ENCODE measurements around the gene HLA-A. TPM values are rescaled to one million over a fixed set of nuclear protein-coding genes. Genes with fewer than 3 reads are reported as not detected.

Gene HLA-A
- total and polyA plus RNA-seq, 2 of the 13 experiments (the other 11 are each of a cell fraction or from before 2014, with no cell fraction given), result 345 to 527 TPM

DNA sequence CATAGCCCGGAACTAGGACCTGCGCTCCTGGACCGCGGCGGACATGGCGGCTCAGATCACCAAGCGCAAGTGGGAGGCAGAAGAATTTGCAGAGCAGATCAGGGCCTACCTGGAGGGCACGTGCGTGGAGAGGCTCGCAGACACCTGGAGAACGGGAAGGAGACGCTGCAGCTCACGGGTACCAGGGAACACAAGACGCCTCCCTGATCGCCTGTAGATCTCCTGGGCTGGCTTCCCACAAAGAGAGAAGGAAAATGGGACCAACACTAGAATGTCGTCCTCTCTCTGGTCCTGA lies 15.1 kb upstream of the HLA-A start (continued):
- TF ChIP-seq ZNF354B (CRISPR knock-in tag; IDR thresholded peaks at IDR 0.05), result no peak
- TF ChIP-seq XRCC5 (optimal IDR thresholded peaks at IDR 0.05; ENCODE audit: low read length), result no peak
- 0 out of 2 replicates have a peak, but pooled peaks have one; percentile 4 for TF ChIP-seq CEBPG (CRISPR knock-in tag; IDR thresholded peaks at IDR 0.05)
- 0 out of 2 replicates have a peak, but pooled peaks have one; percentile 36 for TF ChIP-seq ZNF780A (CRISPR knock-in tag; IDR thresholded peaks at IDR 0.05)
- peak; percentile 49; the same call in 1 of the 2 replicates for TF ChIP-seq ZNF350 (CRISPR knock-in tag; IDR thresholded peaks at IDR 0.05; ENCODE audit: borderline replicate concordance, low read depth)
- no peak for TF ChIP-seq ZNF263 (CRISPR knock-in tag; IDR thresholded peaks at IDR 0.05)
- TF ChIP-seq, protein P1, sequence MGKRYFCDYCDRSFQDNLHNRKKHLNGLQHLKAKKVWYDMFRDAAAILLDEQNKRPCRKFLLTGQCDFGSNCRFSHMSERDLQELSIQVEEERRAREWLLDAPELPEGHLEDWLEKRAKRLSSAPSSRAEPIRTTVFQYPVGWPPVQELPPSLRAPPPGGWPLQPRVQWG (CRISPR knock-in tag; IDR thresholded peaks at IDR 0.05; ENCODE audit: borderline replicate concordance, low read depth), result no peak
- no peak for TF ChIP-seq ZNF775 (CRISPR knock-in tag; IDR thresholded peaks at IDR 0.05; ENCODE audit: borderline replicate concordance)
- TF ChIP-seq HNF1B (CRISPR knock-in tag; IDR thresholded peaks at IDR 0.05), result no peak
- TF ChIP-seq ZBTB20 (CRISPR knock-in tag; IDR thresholded peaks at IDR 0.05; ENCODE audit: borderline replicate concordance, low read depth), result peak; percentile 67; the same call in 1 of the 2 replicates
- TF ChIP-seq, protein P2, sequence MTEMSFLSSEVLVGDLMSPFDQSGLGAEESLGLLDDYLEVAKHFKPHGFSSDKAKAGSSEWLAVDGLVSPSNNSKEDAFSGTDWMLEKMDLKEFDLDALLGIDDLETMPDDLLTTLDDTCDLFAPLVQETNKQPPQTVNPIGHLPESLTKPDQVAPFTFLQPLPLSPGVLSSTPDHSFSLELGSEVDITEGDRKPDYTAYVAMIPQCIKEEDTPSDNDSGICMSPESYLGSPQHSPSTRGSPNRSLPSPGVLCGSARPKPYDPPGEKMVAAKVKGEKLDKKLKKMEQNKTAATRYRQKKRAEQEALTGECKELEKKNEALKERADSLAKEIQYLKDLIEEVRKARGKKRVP (CRISPR knock-in tag; IDR thresholded peaks at IDR 0.05), result peak in 1 of 2 experiments; percentile 52; a peak in 1 of 4 replicates
- TF ChIP-seq HIC2 (CRISPR knock-in tag; IDR thresholded peaks at IDR 0.05; ENCODE audit: low read depth), result no peak
- TF ChIP-seq ZNF468 (CRISPR knock-in tag; IDR thresholded peaks at IDR 0.05), result no peak
- TF ChIP-seq BRD4 (CRISPR knock-in tag; IDR thresholded peaks at IDR 0.05), result 0 out of 2 replicates have a peak, but pooled peaks have one; percentile 39
- 0 out of 2 replicates have a peak, but pooled peaks have one; percentile 38 for TF ChIP-seq ARNT2 (CRISPR knock-in tag; IDR thresholded peaks at IDR 0.05; ENCODE audit: low read depth)
- TF ChIP-seq RBFOX2 (IDR thresholded peaks at IDR 0.05; ENCODE audit: low read depth, low read length), result no peak
- 0 out of 2 replicates have a peak, but pooled peaks have one; percentile 13 for TF ChIP-seq TBX2 (CRISPR knock-in tag; IDR thresholded peaks at IDR 0.05; ENCODE audit: borderline replicate concordance)
- TF ChIP-seq, protein P3, sequence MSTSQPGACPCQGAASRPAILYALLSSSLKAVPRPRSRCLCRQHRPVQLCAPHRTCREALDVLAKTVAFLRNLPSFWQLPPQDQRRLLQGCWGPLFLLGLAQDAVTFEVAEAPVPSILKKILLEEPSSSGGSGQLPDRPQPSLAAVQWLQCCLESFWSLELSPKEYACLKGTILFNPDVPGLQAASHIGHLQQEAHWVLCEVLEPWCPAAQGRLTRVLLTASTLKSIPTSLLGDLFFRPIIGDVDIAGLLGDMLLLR (CRISPR knock-in tag; IDR thresholded peaks at IDR 0.05), result no peak
- 0 out of 2 replicates have a peak, but pooled peaks have one; percentile 45 for TF ChIP-seq ZNF225 (CRISPR knock-in tag; IDR thresholded peaks at IDR 0.05)
- TF ChIP-seq, protein P4, sequence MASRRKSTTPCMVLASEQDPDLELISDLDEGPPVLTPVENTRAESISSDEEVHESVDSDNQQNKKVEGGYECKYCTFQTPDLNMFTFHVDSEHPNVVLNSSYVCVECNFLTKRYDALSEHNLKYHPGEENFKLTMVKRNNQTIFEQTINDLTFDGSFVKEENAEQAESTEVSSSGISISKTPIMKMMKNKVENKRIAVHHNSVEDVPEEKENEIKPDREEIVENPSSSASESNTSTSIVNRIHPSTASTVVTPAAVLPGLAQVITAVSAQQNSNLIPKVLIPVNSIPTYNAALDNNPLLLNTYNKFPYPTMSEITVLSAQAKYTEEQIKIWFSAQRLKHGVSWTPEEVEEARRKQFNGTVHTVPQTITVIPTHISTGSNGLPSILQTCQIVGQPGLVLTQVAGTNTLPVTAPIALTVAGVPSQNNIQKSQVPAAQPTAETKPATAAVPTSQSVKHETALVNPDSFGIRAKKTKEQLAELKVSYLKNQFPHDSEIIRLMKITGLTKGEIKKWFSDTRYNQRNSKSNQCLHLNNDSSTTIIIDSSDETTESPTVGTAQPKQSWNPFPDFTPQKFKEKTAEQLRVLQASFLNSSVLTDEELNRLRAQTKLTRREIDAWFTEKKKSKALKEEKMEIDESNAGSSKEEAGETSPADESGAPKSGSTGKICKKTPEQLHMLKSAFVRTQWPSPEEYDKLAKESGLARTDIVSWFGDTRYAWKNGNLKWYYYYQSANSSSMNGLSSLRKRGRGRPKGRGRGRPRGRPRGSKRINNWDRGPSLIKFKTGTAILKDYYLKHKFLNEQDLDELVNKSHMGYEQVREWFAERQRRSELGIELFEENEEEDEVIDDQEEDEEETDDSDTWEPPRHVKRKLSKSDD (CRISPR knock-in tag; IDR thresholded peaks at IDR 0.05; ENCODE audit: low read depth), result peak; percentile 65; the same call in 1 of the 2 replicates
- peak; percentile 35; the same call in 1 of the 2 replicates for TF ChIP-seq BORCS8-MEF2B (CRISPR knock-in tag; IDR thresholded peaks at IDR 0.05)
- peak; percentile 47 for TF ChIP-seq PHF8 (CRISPR knock-in tag; IDR thresholded peaks at IDR 0.05)
- TF ChIP-seq SIN3A (IDR thresholded peaks at IDR 0.05; ENCODE audit: borderline replicate concordance, low read depth, low read length), result peak; percentile 23; the same call in 1 of the 2 replicates

Measured in HepG2 (cell line).